Measurements from ENCODE around the gene TMEM38A.

The TMEM38A gene

GRCh38 chr19:16660763-16661479 is at the start of gene TMEM38A:
TSS of gene TMEM38A (plus strand) at chr19:16661139. CDS start at chr19:16661218, 79 bp downstream.
- no peak for FAIRE-seq

GRCh38 chr19:16612636-16613035 is 48.3 kb upstream of the TMEM38A start:
- no peak for FAIRE-seq

GRCh38 chr19:16613841-16614240 is 47.1 kb upstream of the TMEM38A start:
- no peak for FAIRE-seq

GRCh38 chr19:16614941-16615340 is 46.0 kb upstream of the TMEM38A start:
- FAIRE-seq: no peak

GRCh38 chr19:16615808-16616207 is 45.1 kb upstream of the TMEM38A start:
- FAIRE-seq: no peak

- FAIRE-seq: no peak
Observed at GRCh38 chr19:16618248-16618647, 42.7 kb upstream of the TMEM38A start.

- no peak for FAIRE-seq
Observed at GRCh38 chr19:16619457-16619856, 41.5 kb upstream of the TMEM38A start.

GRCh38 chr19:16620018-16620417 is 40.9 kb upstream of the TMEM38A start:
- no peak for FAIRE-seq

- FAIRE-seq: no peak
Observed at GRCh38 chr19:16620584-16620983, 40.4 kb upstream of the TMEM38A start.

GRCh38 chr19:16621165-16621800 is 39.7 kb upstream of the TMEM38A start:
- FAIRE-seq: no peak

GRCh38 chr19:16623066-16623465 is 37.9 kb upstream of the TMEM38A start:
- no peak for FAIRE-seq

GRCh38 chr19:16623576-16623975 is 37.4 kb upstream of the TMEM38A start:
- no peak for FAIRE-seq

GRCh38 chr19:16624236-16624635 is 36.7 kb upstream of the TMEM38A start:
- no peak for FAIRE-seq

GRCh38 chr19:16625163-16625958 is 35.6 kb upstream of the TMEM38A start:
- no peak for FAIRE-seq

GRCh38 chr19:16626796-16627192 is 34.1 kb upstream of the TMEM38A start:
- no peak for FAIRE-seq

- no peak for FAIRE-seq
Observed at GRCh38 chr19:16627193-16627927, 33.6 kb upstream of the TMEM38A start.

GRCh38 chr19:16627928-16628182 is 33.1 kb upstream of the TMEM38A start:
- FAIRE-seq: no peak

- FAIRE-seq: no peak
Observed at GRCh38 chr19:16628183-16628983, 32.6 kb upstream of the TMEM38A start, which contains the start of gene MED26. TSS of gene MED26 (minus strand) at chr19:16628204. CDS start at chr19:16627943, 261 bp downstream.

- FAIRE-seq: no peak
Observed at GRCh38 chr19:16628984-16629691, 31.8 kb upstream of the TMEM38A start.

- no peak for FAIRE-seq
Observed at GRCh38 chr19:16631465-16631864, 29.5 kb upstream of the TMEM38A start.

- no peak for FAIRE-seq
Observed at GRCh38 chr19:16637535-16637934, 23.4 kb upstream of the TMEM38A start.

- no peak for FAIRE-seq
Observed at GRCh38 chr19:16638666-16639065, 22.3 kb upstream of the TMEM38A start.
